ENCODE data around the gene SYT14.

Gene SYT14

DNA sequence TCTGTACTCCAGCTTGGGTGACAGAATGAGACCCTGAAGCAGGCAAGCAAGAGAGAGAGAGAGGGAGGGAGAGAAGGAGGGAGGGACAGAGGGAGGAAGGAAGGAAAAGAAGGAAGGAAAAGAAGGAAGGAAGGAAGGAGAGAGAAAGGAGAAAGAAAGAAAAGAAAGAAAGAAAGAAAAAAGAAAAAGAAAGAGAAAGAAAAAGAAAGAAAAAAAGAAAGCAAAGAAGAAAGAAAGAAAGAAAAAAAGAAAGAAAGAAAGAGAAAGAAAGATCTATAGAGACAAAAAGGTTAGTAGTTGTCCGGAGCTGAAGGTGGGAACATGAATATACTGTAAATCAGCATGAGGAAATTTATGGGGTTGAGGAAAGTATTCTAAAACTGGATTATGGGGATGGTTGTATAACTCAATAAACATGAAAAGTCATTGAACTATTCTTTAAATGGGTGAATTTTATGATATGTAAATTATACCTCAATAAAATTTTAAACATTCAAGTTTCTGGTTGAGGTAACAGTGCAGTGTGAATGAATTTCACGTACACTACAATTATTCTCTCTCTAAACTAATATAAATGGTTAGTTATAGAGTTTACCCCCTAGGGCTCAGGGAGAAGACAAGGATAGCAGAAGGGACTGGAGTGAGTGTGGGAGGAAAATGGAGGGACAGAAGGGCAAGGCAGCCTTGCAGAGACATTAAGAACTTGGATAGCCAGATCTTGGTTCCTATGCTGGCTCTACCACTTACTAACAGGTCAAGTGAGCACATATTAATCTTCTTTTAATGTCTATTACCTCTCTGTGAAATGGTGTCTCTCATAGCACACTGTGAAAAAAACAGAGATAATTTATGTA, 269.8 kb downstream of the SYT14 start:
- DNase-seq (ENCODE audit: low read depth): no peak

DNA sequence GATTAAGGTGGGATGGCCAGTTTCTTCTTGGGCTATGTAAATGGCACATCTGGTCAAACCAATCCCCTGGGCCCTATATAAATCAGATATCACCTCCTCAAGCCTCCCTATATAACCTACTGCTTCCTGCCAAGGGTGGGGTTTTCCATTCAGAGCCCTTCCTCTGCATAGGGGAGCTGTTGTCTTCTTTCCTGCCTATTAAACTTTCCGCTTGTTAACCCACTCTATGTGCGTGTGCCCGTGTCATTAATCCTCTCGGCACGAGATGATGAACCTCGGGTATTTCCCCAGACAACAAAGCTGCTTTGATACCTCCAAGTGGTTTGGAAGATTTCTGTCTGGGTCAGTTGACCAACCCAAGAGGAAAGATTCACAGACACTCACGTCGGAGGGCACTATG, 275.3 kb downstream of the SYT14 start:
- no peak for DNase-seq (ENCODE audit: low read depth)

DNA sequence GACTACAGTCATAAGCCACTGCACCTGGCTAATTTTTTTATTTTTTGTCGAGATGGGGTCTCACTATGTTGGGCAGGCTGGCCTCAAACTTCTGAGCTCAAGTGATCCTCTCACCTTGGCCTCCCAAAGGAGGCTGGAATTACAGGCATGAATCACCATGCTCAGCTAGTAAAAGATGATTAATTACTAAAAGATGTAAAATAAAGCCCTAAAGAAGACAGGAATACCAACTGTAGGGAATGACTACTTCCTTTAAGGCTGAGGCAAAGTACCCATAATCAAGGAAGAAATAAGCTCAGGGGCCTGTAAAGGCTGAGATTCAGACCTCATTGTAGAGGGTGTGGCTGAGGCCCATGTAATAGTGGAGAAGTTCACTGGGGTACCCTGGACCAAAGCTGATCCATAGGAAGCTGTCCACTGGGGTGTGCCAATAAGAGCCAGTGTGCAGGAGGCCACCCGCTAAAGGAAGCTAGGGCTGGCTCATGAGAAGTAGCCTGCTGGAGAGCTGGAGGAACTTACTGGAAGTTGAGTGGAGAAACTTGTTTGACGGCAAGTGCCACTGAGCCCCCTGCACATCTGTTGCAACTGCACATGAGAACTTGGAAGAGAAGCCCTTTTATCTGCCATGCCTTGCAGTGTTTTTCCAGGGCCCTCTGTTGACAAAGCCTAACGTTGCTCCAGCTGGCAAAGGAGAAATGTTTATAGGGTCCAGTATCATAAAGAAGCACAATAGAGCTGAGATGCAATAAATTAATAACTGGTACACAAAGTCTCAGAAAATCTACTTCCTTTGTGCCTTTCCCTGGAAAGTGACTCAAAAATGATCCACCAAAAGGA, 276.8 kb downstream of the SYT14 start:
- no peak for DNase-seq (ENCODE audit: low read depth)

DNA sequence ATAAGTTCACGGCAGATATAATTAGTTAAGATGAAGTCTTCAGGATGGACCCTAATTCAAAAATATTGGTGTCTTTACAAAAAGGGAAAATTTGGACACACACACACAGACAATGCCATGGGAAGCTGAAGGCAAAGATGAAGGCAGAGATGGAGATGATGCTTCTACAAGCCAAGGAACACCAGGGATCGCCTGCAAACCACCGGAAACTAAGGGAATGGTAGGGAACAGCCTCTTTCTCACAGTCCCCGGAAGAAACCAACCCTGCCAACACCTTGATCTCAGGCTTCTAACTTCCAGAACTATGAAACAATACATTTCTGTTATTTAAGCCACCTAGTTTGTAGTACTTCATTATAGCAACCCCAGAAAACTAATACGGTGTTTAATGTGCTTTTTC, 279.5 kb downstream of the SYT14 start:
- no peak for DNase-seq (ENCODE audit: low read depth)

DNA sequence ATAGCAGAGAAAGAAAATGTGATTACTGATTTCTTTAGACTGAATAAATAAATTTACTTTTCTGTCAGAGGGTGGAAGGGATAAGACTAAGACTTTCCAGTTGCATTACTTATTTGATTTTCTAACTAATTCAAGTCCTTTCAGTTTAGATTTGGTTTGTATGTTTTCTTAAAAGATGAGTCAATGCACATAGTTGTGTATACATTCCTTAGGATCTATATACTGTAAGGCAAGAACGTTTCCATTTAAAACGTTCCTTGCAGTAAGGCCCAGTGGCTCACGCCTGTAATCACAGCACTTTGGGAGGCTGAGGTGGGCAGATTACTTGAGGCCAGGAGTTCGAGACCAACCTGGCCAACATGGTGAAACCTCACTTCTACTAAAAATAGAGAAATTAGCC, 280.0 kb downstream of the SYT14 start:
- DNase-seq (ENCODE audit: low read depth): no peak
